ENCODE data around the gene HOMER1. TPM values are rescaled to one million over a fixed set of nuclear protein-coding genes. Genes with fewer than 3 reads are reported as not detected.

Gene HOMER1, protein sequence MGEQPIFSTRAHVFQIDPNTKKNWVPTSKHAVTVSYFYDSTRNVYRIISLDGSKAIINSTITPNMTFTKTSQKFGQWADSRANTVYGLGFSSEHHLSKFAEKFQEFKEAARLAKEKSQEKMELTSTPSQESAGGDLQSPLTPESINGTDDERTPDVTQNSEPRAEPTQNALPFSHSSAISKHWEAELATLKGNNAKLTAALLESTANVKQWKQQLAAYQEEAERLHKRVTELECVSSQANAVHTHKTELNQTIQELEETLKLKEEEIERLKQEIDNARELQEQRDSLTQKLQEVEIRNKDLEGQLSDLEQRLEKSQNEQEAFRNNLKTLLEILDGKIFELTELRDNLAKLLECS
- 6.3 and 11.2 TPM in 2 replicates for total RNA-seq (2014; rRNA removed; shearing (Covaris generic))
- total RNA-seq (2022): 13.9 and 15.4 TPM in 2 replicates
- percentile 62 among the genes with signal in this experiment for Bru-seq, nascent RNA
- BruChase-seq, experiment 1, labeled RNA remaining after a 6-hour chase: percentile 55 among the genes with signal in this experiment
- percentile 56 among the genes with signal in this experiment for BruChase-seq, experiment 2, labeled RNA remaining after a 2-hour chase
- long read RNA-seq, full-length matches to known transcripts: 7 of 10 reads
- long read RNA-seq, partial matches to known transcripts: 0 of 10 reads
- long read RNA-seq, other reads (novel, unspliced or antisense): 3 of 10 reads

DNA sequence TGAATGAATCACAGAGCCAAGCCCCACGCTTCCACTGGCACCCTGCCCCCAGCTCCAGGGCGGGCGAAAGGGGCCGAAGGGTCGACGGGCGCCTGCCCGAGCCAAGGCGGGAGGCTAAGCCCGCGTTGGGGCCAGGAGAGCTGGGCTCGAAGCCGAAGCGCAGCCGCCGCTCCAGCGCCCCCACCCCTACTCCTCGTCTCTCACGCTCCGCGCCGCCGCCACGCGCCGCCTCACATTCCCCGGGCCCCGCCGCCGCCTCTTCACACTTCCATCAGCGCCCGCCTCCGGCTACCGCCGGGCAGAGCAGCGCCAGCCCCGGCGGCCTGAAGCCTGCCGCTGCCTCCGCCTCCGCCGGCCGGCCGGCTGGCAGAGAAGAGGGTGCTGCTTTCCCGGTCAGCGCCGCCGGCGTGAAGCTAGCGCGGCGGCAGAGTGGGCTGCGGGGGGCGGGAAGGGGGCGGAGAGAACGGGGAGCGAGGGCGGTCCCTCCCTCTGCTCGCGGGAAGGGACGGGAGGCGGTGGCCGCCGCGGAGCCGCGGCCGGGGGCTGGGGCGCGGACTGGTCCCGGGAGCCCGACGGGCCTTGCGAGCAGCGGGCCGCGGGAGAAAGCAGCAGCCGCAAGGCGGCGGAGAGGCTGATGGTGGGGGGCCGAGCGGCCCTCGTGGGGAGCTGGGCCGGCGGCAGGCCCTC lies at the start of gene HOMER1:
Gene HOMER1 (minus strand): TSS at position 431 of the 687 bp plus-strand sequence. CDS start 1,360 bp downstream, outside the sequence.
- POLR2A ChIA-PET: interaction anchor here (0.6 to 1.4 kb wide), 8 partner anchors 13 to 939 kb away, joined by 3 to 4 read pairs (median 4); no protein-coding TSS in a partner anchor
- TF ChIP-seq EZH2phosphoT487 (IDR thresholded peaks at IDR 0.05; ENCODE audit: borderline replicate concordance, low read depth, low read length): no peak
- TF ChIP-seq, protein P1, sequence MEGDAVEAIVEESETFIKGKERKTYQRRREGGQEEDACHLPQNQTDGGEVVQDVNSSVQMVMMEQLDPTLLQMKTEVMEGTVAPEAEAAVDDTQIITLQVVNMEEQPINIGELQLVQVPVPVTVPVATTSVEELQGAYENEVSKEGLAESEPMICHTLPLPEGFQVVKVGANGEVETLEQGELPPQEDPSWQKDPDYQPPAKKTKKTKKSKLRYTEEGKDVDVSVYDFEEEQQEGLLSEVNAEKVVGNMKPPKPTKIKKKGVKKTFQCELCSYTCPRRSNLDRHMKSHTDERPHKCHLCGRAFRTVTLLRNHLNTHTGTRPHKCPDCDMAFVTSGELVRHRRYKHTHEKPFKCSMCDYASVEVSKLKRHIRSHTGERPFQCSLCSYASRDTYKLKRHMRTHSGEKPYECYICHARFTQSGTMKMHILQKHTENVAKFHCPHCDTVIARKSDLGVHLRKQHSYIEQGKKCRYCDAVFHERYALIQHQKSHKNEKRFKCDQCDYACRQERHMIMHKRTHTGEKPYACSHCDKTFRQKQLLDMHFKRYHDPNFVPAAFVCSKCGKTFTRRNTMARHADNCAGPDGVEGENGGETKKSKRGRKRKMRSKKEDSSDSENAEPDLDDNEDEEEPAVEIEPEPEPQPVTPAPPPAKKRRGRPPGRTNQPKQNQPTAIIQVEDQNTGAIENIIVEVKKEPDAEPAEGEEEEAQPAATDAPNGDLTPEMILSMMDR (conservative IDR thresholded peaks at IDR 0.05; ENCODE audit: low read length): peak; percentile 49
- intact Hi-C loops (cut with micrococcal nuclease; ENCODE audit: unreplicated experiment): loop anchor here (1.0 to 10.0 kb wide), 4 partner anchors 99 to 1739 kb away; partner anchors contain the start of genes ARSB, JMY, TBCA and TENT2
- peak within 1 kb of the TSS; percentile 63 for H3K27ac ChIP-seq (ENCODE audit: low read depth, low read length, poor library complexity, severe bottlenecking)
- peak; percentile 83 for DNase-seq (ENCODE audit: low spot score)
- peak within 1 kb of the TSS; percentile 90 for H2AFZ ChIP-seq (ENCODE audit: low read length)
- no peaks in the 10 kb centered on the region for H3K9me3 ChIP-seq (ENCODE audit: low read length)
- peak within 1 kb of the TSS; percentile 71 for H3K4me3 ChIP-seq (ENCODE audit: low read depth, low read length, poor library complexity, severe bottlenecking)
- peak within 1 kb of the TSS; percentile 81 for H3K4me2 ChIP-seq (ENCODE audit: low read length)
- peaks cover 19% of the 10 kb centered on the region; the same call in 1 of the 2 replicates for H3K79me2 ChIP-seq (ENCODE audit: insufficient read depth, low read depth, low read length)
- CTCF ChIA-PET (ENCODE audit: unreplicated experiment): interaction anchor here (0.5 kb wide), 2 partner anchors 11 to 893 kb away, joined by 3 to 6 read pairs; no protein-coding TSS in a partner anchor
- no TSS peak for BruUV-seq (replicated peaks)
- 0 out of 2 replicates have a peak, but pooled peaks cover 6% of the 10 kb centered on the region for H4K20me1 ChIP-seq (ENCODE audit: insufficient read depth, low read length)
- H3K9me2 ChIP-seq (ENCODE audit: insufficient read depth, low read length): no peaks in the 10 kb centered on the region
- H3K4me1 ChIP-seq (ENCODE audit: insufficient read depth, low read length, poor library complexity, severe bottlenecking): peaks cover 39% of the 10 kb centered on the region
- H3K36me3 ChIP-seq (ENCODE audit: insufficient read depth, low read length): no peaks in the 10 kb centered on the region

DNA sequence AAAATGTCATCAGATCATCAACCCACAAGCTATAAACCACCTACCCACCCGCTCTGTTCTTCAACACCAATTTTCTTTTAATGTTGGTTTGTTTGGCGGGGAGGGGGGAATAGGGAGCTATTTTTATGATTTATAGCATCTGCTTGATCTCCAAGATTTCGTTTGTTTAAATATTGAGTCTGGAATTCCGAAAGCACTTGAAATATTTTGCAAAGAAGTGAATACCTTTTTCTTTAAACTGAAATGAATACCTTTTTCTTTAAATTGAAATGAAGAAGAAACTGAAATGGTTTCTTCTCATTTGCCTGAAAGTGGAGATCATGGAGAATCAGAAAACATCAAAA lies 49.3 kb upstream of the HOMER1 start:
- ChIA-PET POLR2A (interaction anchor here (0.7 kb wide), 1 partner anchor 40 kb away, joined by 3 read pairs; no protein-coding TSS in a partner anchor), CTCF (ENCODE audit: unreplicated experiment) (no interaction called here)
- H3K4me1 ChIP-seq (ENCODE audit: insufficient read depth, low read length, poor library complexity, severe bottlenecking): peaks cover 5% of the 10 kb centered on the region
- no peak for DNase-seq (ENCODE audit: low spot score)
- no peak overlapping the region for H3K4me3 ChIP-seq (ENCODE audit: low read depth, low read length, poor library complexity, severe bottlenecking)
- intact Hi-C loops (cut with micrococcal nuclease; ENCODE audit: unreplicated experiment): no loop called here
- H3K79me2 ChIP-seq (ENCODE audit: insufficient read depth, low read depth, low read length): no peaks in the 10 kb centered on the region
- H2AFZ ChIP-seq (ENCODE audit: low read length): no peak overlapping the region
- TF ChIP-seq, protein P1 (conservative IDR thresholded peaks at IDR 0.05; ENCODE audit: low read length): no peak
- no peak for TF ChIP-seq EZH2phosphoT487 (IDR thresholded peaks at IDR 0.05; ENCODE audit: borderline replicate concordance, low read depth, low read length)
- no peak overlapping the region for H3K27ac ChIP-seq (ENCODE audit: low read depth, low read length, poor library complexity, severe bottlenecking)
- H3K9me2 ChIP-seq (ENCODE audit: insufficient read depth, low read length): no peaks in the 10 kb centered on the region
- no peaks in the 10 kb centered on the region for H3K9me3 ChIP-seq (ENCODE audit: low read length)
- no peaks in the 10 kb centered on the region for H4K20me1 ChIP-seq (ENCODE audit: insufficient read depth, low read length)
- no peak overlapping the region for H3K4me2 ChIP-seq (ENCODE audit: low read length)
- no TSS peak for BruUV-seq (replicated peaks)
- H3K36me3 ChIP-seq (ENCODE audit: insufficient read depth, low read length): no peaks in the 10 kb centered on the region

Measured in OCI-LY7 (cell line).